GM12878 (cell line): ENCODE results near the gene BPTF. TPM values are rescaled to one million over a fixed set of nuclear protein-coding genes. Genes with fewer than 3 reads are reported as not detected.

ENCODE experiments used
- BACH1 ChIP-seq: fragments of 450-650 bp; IDR thresholded peaks from 2 replicates; pipeline ENCODE4 v1.6.1; 2017; ENCODE audit warnings: mild to moderate bottlenecking, borderline replicate concordance
- BHLHE40 ChIP-seq, 2 experiments: fragments of 450-650 bp in 1 of 2; IDR thresholded peaks; 2 replicates each; pipeline ENCODE4 v1.6.1; 2011 to 2017; ENCODE audit warnings: low read depth in 2 of 2, borderline replicate concordance in 1 of 2, improper control_type of control experiment in 1 of 2, low read length in 1 of 2, mild to moderate bottlenecking in 1 of 2
- CBFB ChIP-seq: IDR thresholded peaks from 2 replicates; pipeline ENCODE4 v1.6.1; 2016; ENCODE audit warnings: antibody characterized with exemption, low read depth
- CHD2 ChIP-seq: IDR thresholded peaks from 2 replicates; pipeline ENCODE4 v1.6.1; 2011; ENCODE audit warnings: low read depth, low read length, improper control_type of control experiment, borderline replicate concordance
- E2F4 ChIP-seq: IDR thresholded peaks from 2 replicates; pipeline ENCODE4 v1.6.1; 2012; ENCODE audit warnings: low read depth, low read length, improper control_type of control experiment
- E2F8 ChIP-seq: fragments of 450-650 bp; IDR thresholded peaks from 2 replicates; pipeline ENCODE4 v1.6.1; 2018; ENCODE audit warnings: mild to moderate bottlenecking, low read depth, moderate library complexity; ENCODE audit not compliant: partially characterized antibody
- EP300 ChIP-seq, 2 experiments: fragments of 150-350 bp in 1 of 2; IDR thresholded peaks; 2 replicates each; pipeline ENCODE4 v1.6.1; 2011 to 2012; ENCODE audit warnings: low read depth in 2 of 2, low read length in 2 of 2, borderline replicate concordance in 1 of 2, improper control_type of control experiment in 1 of 2, inconsistent platforms in 1 of 2; ENCODE audit not compliant: control insufficient read depth in 1 of 2
- FOXM1 ChIP-seq: IDR thresholded peaks from 2 replicates; pipeline ENCODE4 v1.6.1; 2012; ENCODE audit warnings: low read depth, mild to moderate bottlenecking, inconsistent platforms, low read length, moderate library complexity
- HDAC6 ChIP-seq: fragments of 200-600 bp; sonication (generic); IDR thresholded peaks from one replicate; pipeline ENCODE4 v1.8.0; 2017; ENCODE audit warnings: antibody characterized with exemption; ENCODE audit not compliant: unreplicated experiment
- JUND ChIP-seq: IDR thresholded peaks from 2 replicates; pipeline ENCODE4 v1.6.1; 2012; ENCODE audit warnings: low read depth, mild to moderate bottlenecking, low read length, improper control_type of control experiment, moderate library complexity
- MTA3 ChIP-seq: IDR thresholded peaks from 2 replicates; pipeline ENCODE4 v1.6.1; 2012; ENCODE audit warnings: low read length, inconsistent platforms, borderline replicate concordance
- NR2C1 ChIP-seq: fragments of 450-650 bp; IDR thresholded peaks from 2 replicates; pipeline ENCODE4 v1.6.1; 2017; ENCODE audit warnings: antibody characterized with exemption, mild to moderate bottlenecking, moderate library complexity
- NRF1 ChIP-seq: conservative IDR thresholded peaks from 2 replicates; pipeline ENCODE4 v1.6.1; 2011; ENCODE audit warnings: mild to moderate bottlenecking, low read depth, low read length, improper control_type of control experiment
- PML ChIP-seq: IDR thresholded peaks from 2 replicates; pipeline ENCODE4 v1.6.1; 2012; ENCODE audit warnings: low read length, inconsistent platforms
- RB1 ChIP-seq: fragments of 450-650 bp; formaldehyde crosslinking; IDR thresholded peaks from 2 replicates; pipeline ENCODE4 v1.6.1; 2017; ENCODE audit warnings: mild to moderate bottlenecking, borderline replicate concordance
- RBBP5 ChIP-seq: fragments of 200-600 bp; sonication (generic); conservative IDR thresholded peaks from 2 replicates; pipeline ENCODE4 v1.6.1; 2016
- RELA ChIP-seq: fragments of 450-650 bp; IDR thresholded peaks from 2 replicates; pipeline ENCODE4 v1.8.0; 2014; ENCODE audit warnings: borderline replicate concordance; ENCODE audit not compliant: partially characterized antibody
- RUNX3 ChIP-seq: IDR thresholded peaks from 2 replicates; pipeline ENCODE4 v1.6.1; 2012; ENCODE audit warnings: low read length, inconsistent platforms
- SMAD5 ChIP-seq: IDR thresholded peaks from 2 replicates; pipeline ENCODE4 v1.6.1; 2016; ENCODE audit warnings: antibody characterized with exemption, low read depth
- TCF7 ChIP-seq: IDR thresholded peaks from 2 replicates; pipeline ENCODE4 v1.6.1; 2014; ENCODE audit warnings: antibody characterized with exemption, borderline replicate concordance
- YBX1 ChIP-seq: fragments of 450-650 bp; IDR thresholded peaks from 2 replicates; pipeline ENCODE4 v1.6.1; 2016; ENCODE audit warnings: antibody characterized with exemption
- ZNF207 ChIP-seq: fragments of 450-650 bp; IDR thresholded peaks from 2 replicates; pipeline ENCODE4 v1.6.1; 2014; ENCODE audit warnings: antibody characterized with exemption, mild to moderate bottlenecking, borderline replicate concordance
- ZNF622 ChIP-seq: fragments of 450-650 bp; IDR thresholded peaks from 2 replicates; pipeline ENCODE4 v1.6.1; 2017; ENCODE audit warnings: mild to moderate bottlenecking, inconsistent platforms
- ZSCAN29 ChIP-seq: fragments of 450-650 bp; IDR thresholded peaks from 2 replicates; pipeline ENCODE4 v1.6.1; 2017; ENCODE audit warnings: mild to moderate bottlenecking, moderate library complexity
- polyA plus RNA-seq, 11 experiments: library from polyadenylated mRNA; depleted of rRNA in 4 of 11; unstranded in 6 of 11; stranded (reverse) in 5 of 11; fragments of >200 nt; fragmentation: Nextera tagmentation in 4 of 11; fragmentation: Illumina TruSeq in 1 of 11; extraction: Ambion mirVana in 4 of 11; extraction: Trizol in 1 of 11; gene quantifications; 1 replicate in 1 of 11; 2 replicates in 10 of 11; pipeline versions ENCODE4 v1.2.1 to v1.2.3, GENCODE V29; 2011 to 2016; ENCODE audit warnings: inconsistent platforms in 2 of 11, missing spikeins in 2 of 11, low read depth in 1 of 11
- total RNA-seq, 4 experiments: library from RNA; depleted of rRNA in 3 of 4; stranded (reverse); fragments of >200 nt in 3 of 4; fragmentation: Illumina TruSeq in 1 of 4; extraction: Trizol in 1 of 4; gene quantifications; 2 replicates each; pipeline versions ENCODE4 v1.2.1 to v1.2.3, GENCODE V29; 2013 to 2021

Gene BPTF
- total and polyA plus RNA-seq, 10 of the 15 experiments (the other 5 are each of a cell fraction or from before 2014, with no cell fraction given): 19.4 to 78.3 (median 44.8) TPM

- TF ChIP-seq EP300 (IDR thresholded peaks at IDR 0.05; ENCODE audit: borderline replicate concordance in 1 of 2, control insufficient read depth in 1 of 2, low read depth in 2 of 2, low read length in 2 of 2): no peak; a peak in 1 of 4 replicates
- peak; percentile 81 to 90; a peak in 3 of 4 replicates for TF ChIP-seq BHLHE40 (IDR thresholded peaks at IDR 0.05; ENCODE audit: borderline replicate concordance in 1 of 2, low read depth in 2 of 2, low read length in 1 of 2)
- peak; percentile 96 for TF ChIP-seq ZNF207
- TF ChIP-seq CBFB: peak; percentile 85
- no peak for TF ChIP-seq E2F8
- no peak for TF ChIP-seq YBX1
- peak; percentile 61 for TF ChIP-seq NRF1
- peak; percentile 93 for TF ChIP-seq PML
- no peak for TF ChIP-seq RBBP5
- TF ChIP-seq RELA: peak; percentile 87
- peak; percentile 89 for TF ChIP-seq ZSCAN29
- peak; percentile 36 for TF ChIP-seq HDAC6
- TF ChIP-seq JUND: no peak
- TF ChIP-seq E2F4: peak; percentile 72
- peak; percentile 51; the same call in 1 of the 2 replicates for TF ChIP-seq FOXM1
- peak; percentile 7; the same call in 1 of the 2 replicates for TF ChIP-seq NR2C1
- TF ChIP-seq ZNF622: no peak
- TF ChIP-seq CHD2: peak; percentile 79
- TF ChIP-seq MTA3: peak; percentile 56; the same call in 1 of the 2 replicates
- peak; percentile 73; the same call in 1 of the 2 replicates for TF ChIP-seq BACH1
- peak; percentile 53; the same call in 1 of the 2 replicates for TF ChIP-seq TCF7
- peak; percentile 99 for TF ChIP-seq RB1
- TF ChIP-seq SMAD5: 0 out of 2 replicates have a peak, but pooled peaks have one; percentile 20
- TF ChIP-seq RUNX3: peak; percentile 99
These were observed 194.5 kb downstream of the BPTF start (continued) for GRCh38 chr17:68019675-68020408.
